Hematopoietic multipotent progenitor cell treated with erythropoietin and hydrocortisone succinate and interleukin-3 and kit ligand, for 15 days (in vitro differentiated cells): ENCODE data around the gene ZMIZ1.

ENCODE experiments used
- DNase-seq: peaks from one replicate; pipeline ENCODE4 v3.0.0-alpha.2; 2015; ENCODE audit warnings: low spot score

The ZMIZ1 gene

DNA sequence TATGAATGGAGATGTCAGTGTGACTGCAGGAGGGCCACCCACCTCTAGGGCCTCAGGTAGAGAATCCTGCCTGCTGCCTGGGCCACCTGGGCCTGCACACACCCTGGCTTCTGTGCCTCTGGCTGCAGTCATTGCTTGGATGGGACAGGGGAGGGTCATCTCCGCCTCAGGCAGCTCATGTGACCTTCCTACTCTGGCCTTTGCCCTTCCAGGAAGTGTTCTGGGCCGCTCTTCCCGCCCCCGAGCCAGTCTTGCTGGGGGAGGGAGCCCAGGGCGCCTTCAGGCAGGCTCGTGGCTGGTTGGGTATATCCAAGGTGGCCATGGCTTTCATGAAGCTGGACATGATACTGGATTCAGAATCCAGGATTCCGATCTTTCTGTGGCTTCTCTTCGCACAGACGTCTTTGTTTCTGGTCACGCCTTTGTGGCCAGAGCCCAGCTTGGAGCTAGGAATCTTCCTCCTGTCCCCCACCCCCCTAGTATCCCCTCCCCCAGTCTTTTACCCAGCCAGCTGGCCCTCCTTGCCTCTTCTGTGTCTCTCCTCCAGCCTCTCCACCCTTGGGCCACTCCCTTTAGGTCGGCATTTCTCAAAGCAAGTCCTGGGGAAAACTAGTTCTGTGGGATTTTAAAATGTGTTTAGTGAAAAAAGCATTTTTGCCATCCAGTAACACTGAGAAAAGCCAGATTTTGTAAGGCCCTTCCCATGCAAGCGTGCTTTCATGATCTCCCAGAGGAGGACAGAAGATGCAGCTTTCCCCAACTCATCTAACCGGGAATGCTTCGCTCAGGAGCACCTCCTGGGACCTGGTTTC, 119.6 kb downstream of the ZMIZ1 start:
- no peak for DNase-seq

DNA sequence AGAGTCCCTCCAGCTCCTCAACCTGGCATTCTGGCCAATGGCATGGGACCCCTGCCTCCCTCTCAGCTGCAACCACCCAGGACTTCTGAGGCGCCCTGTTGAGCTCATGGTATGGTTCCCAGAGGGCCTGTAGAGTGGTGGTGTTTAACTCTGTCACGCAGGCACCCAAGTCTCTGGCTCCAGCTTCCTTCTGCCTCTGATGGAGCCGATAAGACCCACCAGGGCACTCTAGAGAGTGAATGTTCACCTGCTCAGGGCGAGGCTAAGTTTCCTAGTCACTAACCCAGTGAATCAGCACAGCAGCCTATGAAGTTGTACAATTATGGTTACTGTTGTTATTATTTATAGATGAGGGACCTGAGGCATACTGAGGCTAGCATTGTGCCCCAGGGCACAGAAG, 120.4 kb downstream of the ZMIZ1 start:
- no peak for DNase-seq

DNA sequence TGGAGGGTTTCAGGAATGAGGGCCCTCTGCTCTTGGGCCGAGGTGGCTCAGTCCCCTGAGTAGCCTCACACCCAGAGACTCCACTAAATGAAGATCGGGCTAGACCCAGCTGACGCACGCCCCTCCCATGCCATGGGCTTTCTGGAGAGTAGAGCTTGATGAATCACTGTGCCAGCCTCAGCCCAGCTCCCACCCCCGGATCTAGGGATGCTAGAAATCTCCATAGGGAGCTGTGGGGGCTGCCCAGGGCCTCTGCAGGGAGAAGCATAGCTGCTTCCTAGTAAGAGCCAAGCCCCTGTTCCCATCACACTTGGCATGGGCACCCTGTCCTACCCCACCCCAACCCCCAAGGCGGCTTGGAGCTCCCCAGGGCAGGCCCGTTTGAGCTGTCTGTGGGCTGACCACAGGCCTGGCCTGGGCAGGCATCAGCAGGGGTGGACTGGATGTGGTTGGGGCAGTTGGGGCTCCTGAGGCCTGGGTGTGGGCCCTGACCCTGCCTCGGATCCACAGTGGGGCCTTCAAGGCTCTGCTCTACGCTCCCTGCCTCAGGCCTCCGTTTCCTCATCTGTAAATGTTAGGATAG, 121.2 kb downstream of the ZMIZ1 start:
- DNase-seq = no peak

DNA sequence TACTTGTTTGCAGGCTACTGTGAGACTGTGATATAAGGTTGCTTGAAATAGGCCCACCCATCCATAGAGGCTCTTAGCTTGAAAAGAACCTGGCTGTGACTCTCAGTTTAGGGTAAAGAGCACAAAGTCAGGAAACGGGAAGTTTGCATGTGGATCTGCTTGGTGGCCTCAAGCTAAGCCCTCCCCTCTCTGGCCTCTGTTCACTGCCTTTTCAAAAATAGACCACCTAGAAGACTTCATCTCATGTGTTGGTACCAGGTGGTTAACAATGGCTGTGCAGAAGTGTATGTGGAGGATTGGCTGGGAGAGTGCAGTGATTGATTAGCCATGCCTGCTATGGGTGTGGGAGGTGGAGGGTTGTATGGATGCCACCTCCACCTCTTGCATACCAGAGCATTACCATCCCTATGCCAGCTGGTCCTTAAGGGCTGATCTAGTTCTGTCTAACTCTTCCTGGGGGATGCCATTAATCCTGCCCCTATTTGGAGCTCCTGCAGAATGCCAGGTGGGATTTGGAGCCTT, 122.0 kb downstream of the ZMIZ1 start:
- DNase-seq = no peak

DNA sequence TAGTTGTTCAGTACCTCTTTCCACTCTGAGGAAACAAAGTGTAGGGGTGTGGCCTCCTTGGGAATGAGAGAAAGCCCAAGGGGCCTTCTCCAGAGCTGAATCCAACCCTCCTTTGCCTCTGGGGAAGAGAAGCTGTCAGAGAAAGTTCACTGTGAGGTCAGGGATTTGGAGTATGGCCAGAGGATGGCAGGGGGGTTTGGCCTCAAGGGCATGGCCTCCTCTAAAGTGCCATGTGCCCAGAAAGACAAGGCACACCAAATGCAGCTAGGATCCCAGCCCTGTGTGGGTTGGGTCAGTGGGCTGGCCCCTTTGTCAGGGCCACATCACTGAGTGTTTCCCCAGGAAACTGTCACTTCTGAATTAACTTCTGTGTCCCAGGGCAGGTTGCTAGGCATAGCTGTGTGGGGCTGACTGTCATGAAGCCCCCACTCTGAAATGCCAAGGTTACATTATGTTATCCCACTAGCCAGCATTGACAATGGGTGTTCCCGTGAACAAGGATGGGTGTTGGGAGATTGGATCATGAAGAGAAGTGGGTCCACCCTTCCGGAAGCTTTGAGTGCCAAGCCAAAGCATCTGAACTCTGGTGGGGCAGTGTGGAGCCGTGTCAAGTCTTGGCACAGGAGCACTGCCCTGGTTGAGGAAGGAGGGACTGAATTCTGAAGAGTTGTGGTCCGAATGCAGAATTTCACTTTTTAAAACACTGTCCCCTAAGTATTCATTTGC, 123.3 kb downstream of the ZMIZ1 start:
- no peak for DNase-seq

DNA sequence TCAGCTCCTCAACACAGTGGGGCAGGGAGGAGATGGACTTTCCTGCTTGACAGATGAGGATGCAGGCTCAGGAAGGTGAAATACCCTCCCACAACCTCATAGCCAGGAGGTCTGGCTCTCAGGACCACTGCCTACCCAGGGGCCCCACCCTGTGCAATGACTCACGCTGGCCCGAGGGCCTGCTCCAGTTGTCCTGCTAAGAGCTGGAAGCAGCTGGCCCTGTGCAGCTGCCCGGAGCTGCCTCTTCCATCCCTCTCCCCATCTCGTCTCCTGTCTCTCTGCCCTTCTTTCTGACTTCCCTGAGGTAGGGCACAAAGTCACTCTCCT, 123.9 kb downstream of the ZMIZ1 start:
- DNase-seq = no peak

DNA sequence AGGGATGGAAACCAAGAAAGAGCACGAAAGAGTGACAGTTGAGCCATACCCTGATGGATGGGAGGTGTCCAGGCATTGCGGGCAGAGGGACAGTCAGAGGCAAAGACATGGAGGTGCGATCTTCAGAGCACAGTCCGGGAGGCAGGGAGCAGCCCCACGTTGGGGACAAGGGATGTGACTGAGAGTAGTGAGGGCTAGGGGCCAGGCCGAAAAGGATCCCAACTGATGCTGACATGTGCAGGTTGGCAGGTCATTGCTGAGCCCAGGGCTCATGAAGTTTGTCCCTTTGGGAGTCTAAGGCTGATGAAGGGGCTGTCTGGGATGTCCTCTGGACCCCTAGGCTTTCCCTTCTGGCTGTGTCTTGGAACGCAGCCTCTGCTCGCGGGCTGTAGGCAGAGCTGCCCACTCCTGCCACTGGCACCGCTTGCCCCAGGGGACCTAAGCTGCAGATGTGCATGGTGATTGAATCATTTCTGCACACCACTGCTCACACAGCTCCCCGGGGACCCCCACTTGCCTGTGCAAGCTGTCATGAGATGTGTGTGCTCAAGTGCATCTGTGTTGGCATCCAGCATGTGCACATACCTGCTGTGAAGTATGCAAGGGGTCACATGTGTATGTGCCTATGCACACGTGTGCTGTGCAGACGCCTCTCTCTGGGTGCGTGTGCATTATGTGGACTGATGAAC, 125.1 kb downstream of the ZMIZ1 start:
- DNase-seq = no peak

DNA sequence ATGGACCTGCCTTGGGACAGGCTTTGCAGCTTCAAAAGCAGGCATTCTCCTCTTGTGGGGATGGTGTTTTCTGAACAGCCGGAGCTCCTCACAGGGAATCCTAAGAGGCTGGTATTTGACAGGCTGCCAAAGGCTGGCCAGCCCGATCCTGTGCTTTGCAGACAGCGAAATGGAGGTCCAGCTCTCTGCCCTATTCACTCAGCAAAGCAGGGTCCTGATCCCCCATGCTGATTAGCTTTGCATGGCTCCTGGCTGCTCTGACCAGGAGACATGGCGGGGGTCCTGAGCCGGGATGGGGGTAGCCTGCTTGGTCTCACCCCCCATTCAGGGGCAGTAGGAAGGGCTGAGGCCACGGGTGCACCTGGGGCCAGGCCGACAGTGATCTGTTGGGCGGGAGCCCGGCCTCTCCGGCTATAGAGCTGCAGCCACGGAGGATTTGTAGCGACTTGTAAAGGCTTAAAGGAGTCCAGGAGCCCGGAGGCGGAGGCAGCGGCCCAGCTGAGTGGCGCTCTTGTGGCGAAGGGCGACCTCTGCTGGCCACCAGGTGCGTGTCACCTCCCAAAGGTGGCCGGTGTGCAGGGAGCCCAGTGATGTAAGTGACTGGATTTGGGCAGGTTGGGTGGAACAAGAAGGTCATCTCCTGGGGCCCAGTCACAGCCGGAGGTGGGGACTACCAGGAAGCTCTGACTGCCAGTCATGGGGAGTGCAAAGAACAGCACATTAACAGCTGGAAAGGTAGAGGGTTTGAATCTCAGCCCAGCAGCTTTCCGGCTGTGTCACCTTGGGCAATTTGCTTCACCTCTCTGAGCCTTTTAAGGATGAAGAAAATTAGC, 126.5 kb downstream of the ZMIZ1 start:
- peak; percentile 77 for DNase-seq

DNA sequence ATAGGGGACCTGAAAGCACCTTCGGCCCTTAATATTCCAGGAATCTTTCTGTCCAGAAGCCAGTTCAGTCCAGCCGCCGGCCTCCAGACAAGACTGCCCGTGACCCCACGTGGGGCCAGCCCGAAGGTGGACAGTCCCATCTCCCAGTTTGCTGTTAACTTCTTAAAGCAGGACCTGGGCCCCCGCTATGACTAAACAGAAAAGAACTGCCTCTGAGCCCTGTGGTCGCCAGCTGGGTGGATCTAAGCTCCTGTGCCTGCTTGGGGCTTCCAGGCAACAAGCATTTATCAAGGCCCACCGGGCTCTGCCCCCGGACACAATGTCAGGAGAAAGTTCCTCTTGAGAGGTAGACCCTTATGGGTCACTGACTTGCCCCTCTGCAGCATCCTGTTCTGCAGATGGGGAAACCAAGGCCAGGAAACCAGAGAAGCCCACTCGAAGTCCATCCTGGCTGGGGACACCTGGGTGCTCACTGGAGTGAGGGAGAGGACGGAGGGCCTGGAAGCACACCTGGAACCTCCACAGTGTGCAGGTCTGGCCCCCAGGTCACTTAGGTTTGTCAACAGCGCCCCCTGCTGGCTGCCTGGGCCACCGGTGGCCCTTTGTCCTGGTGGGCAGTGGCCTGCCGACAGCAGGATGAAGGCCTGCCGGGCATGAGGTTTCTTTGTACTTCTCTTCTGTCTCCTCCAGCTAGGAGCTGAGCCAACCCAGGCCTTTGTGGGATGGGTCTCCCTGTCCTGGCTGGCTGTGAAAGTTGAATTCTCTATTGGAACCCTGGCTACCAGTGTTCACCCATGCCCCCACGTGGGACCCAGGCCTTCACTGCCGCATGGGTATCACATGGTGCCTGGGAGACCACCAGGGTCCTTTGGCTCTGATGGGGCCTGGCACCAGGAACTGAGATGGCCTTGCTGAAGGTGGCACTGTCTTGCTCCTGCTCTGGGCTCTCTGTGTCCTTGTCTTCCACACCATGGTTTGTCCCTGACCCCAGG, 128.0 kb downstream of the ZMIZ1 start:
- peak; percentile 76 for DNase-seq

DNA sequence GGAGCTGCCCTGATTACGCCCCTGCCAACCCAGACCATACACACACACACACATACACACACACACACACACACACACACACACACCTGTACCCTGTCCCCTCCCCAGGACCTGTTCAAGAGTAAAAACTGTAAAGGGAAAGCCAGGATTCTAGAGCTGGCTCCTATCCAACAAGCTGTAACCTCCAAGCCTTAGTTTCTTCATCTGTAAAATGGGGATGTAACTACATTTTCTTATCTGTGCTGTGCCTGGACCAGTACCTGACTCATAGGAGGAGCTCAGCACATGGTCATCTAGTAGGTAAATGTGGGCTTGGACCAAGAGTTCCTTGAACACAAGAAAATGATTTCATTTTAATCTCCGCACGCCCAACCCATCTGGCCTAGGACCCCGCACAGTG, 128.8 kb downstream of the ZMIZ1 start:
- no peak for DNase-seq

DNA sequence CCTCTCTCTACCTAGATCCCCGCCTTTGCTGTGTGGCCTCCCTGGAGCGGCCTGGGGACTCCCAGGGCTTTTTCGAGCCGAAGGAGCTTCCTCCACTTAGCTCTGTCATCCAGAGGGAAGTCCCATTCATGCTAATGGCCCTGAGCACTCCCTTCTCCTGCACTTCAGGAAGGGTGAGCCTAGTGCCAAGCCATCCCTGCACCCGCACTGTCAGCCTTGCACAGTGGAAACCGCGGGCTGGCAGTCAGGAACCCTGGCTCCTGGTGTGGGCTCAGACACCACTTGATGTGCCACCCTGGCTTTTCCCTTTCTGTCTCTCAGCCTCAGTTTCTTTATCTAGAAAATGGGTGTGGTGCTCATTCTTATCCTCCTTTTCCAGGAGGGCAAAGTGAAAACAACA, 131.6 kb downstream of the ZMIZ1 start:
- DNase-seq = no peak

DNA sequence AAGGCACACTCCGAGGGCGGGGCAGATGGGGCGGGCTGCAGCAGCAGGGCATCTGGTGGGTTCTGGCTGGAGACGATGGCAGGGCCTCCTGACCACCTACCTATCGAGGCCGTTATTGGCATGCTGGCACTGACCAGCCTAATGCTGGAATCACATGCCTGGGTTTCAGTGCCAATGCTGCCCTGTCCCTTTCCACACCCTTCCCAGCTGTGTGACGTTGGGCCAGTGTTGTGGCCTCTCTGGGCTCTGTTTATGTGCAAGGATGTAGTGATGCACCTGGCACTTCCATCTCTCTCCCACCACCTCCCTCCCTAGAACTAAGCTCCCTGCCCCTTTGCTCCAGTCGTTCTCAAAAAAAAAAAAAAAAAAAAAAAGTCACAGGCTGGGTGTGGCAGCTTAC, 132.9 kb downstream of the ZMIZ1 start:
- no peak for DNase-seq

DNA sequence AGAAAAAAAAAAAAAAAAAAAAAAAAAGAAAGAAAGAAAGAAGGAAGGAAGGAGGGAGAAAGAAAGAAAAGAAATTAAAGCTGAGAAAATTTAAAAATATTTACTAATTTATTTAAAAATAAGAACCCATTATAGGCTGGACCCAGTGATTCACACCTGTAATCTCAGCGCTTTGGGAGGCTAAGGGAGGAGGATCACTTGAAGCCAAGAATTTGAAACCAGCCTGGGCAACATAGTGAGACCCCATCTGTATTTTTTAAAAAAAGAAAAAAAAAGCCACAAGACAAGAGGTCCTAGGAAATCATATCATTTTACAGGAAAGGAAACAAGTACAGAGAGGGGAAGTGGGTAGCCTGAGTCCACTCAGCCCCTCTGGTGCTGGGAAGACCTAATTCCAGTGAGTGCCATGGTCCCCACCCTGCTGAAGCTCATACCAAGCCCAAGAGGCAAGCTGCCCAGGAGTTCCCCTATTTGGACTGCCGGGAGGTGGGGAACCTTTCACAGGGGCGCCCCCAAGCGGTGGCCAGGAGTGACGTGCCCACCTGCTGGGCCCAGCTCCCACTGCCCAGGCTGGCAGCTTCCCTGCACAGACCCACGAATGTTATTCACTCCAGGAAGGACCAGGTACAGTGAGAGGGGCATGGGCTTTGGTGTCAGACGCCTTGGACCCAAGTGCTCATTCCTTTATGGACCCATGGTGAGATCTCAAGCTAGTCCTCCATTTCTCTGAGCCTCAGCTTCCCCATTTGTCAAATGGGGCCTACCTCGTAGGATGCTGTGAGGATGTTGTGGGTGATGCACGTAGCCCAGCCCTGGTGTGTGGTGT, 133.6 kb downstream of the ZMIZ1 start:
- peak; percentile 38 for DNase-seq

DNA sequence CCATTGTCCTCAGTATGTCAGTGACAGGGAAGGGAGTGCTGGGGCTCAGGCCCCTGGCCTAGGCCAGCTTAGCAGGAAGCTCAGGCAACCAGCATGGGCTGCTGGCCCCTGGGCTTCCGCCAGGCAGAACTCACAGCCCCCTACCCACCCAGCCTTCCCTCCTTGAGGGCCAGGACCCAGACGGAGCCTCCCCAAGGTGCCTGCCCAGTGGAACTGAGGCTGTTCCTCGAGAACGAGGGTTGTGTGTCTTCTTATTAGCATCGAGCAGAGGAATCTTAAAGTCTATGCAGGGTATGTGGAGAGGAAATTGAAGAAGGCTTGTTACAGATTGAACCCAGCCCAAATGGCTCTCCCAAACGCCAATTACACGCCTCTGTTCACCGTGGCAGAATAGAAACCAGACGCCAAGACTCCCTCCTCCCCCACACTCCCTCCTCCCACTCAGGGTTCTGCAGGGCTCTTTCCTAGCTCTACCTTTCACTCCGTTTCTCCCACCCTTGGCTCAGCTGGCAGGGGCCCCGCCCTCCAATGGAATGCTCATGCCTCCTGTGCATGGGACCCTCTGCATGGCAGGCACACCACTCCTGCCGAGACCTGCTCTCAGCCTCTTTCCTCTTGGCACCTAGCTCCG, 134.4 kb downstream of the ZMIZ1 start:
- DNase-seq = no peak

DNA sequence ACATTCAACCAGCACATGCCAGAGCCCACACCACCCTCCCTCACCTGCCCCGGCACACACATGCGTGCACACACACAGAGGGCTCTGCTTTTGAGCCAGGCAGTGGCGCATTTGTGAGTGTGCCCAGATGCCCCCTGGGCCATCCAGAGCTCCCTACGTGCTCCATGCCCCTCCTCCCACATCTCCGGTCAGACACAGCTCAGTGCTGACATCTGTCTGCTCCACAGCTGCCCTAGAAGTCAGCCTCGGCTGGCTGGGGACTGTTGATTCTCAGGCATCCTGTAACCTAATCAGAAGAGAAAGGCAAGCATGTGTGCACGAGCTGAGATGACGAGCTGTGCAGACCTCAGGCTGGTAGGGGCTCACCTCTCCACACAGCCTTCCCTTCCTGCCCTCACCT, 135.1 kb downstream of the ZMIZ1 start:
- no peak for DNase-seq

DNA sequence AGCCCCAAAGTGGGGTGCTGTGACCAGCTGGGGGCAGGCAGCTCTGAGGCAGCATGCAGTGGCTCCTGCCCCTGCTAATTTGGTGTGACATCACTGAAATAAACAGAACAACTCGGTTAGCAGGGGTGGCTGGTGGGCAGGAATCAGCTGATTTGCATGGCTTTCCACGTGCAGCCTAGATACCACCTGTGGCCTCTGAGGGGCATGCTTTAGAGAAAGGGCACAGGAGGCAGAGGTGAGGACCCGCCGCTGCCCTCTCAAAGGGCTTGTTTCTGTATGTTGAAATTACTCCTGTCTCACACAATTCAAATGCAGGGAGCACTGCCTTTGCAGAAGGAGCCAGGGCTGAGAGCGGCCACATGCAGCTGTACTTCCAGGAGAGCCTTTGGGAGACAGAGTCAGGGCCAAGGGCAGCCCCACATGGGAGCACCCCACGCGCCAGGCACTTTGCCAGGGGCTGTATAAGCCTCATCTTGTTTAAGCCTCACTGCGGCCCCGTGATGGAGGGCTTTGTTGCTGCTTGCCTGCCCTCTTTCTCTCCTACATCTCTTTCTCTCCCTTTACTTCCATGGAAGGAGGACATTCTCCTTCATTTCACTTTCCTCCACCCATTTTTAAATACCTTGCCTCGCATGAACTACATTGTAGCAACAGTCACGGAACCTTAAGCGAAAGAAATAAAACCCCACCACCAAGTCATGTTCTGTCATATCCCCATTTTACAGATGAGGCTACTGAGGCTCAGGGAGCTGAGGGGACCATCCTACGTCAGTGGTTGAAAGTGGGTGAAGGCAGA, 137.7 kb downstream of the ZMIZ1 start:
- DNase-seq = no peak

DNA sequence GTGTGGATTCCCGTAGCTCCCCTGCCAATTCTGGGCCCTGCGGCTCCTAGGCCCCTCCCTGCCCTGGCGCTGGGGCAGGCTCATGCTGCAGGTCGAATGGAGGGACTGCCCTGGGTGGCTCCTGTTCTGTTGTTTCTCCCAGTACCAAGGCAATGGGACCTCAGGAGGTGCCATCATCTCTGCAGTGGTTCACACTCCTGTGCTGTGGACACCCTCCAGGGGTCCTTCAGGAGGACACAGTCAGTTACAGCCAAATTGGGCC, 138.3 kb downstream of the ZMIZ1 start:
- DNase-seq = no peak

DNA sequence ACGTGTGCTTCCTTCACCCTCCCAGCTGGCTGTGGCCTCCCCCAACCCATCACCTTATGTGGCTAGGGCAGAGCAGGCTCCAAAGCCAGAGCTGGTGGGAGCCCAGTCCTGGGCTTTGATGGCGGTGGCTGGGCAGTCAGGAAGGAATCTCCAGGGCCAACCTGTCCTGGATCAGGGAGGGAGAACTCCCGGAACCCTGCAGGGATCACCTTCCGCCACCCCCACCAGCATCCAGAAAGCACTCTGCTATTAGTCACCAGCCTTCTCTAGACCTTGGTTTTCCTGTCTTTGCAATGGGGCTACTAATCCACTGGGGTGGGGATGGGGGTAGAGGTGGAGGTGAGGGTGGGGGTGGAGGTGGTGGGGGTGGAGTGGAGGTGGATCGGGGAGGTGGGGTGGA, 139.0 kb downstream of the ZMIZ1 start:
- DNase-seq = no peak
